ENCODE data around the gene FMN2.

DNA sequence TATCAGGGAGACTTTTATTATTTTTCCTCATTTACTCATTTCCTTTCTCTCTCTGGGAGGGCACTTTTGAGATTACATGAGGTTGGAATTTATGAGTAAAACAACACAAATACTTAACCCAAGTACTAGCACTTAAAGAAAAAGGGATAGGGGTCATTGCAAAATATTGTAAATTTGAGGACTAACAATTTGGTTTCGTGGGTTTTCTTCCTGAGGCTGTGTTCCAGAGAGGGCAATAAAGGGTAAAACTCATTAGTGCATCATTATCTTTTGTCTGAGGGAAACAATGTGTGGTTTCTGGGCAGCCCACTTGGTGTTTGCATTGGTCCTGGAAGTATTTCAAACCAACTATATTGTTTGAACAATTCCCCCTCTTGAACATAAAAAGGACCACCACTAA, 423.8 kb downstream of the FMN2 start:
- TF ChIP-seq, protein P1, sequence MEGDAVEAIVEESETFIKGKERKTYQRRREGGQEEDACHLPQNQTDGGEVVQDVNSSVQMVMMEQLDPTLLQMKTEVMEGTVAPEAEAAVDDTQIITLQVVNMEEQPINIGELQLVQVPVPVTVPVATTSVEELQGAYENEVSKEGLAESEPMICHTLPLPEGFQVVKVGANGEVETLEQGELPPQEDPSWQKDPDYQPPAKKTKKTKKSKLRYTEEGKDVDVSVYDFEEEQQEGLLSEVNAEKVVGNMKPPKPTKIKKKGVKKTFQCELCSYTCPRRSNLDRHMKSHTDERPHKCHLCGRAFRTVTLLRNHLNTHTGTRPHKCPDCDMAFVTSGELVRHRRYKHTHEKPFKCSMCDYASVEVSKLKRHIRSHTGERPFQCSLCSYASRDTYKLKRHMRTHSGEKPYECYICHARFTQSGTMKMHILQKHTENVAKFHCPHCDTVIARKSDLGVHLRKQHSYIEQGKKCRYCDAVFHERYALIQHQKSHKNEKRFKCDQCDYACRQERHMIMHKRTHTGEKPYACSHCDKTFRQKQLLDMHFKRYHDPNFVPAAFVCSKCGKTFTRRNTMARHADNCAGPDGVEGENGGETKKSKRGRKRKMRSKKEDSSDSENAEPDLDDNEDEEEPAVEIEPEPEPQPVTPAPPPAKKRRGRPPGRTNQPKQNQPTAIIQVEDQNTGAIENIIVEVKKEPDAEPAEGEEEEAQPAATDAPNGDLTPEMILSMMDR (IDR thresholded peaks at IDR 0.05; ENCODE audit: insufficient read depth, low read length, poor library complexity, severe bottlenecking): no peak
- no peak for TF ChIP-seq EZH2phosphoT487 (conservative IDR thresholded peaks at IDR 0.05; ENCODE audit: low read length)

Measured in SU-DHL-6 (cell line).